ENCODE results near the gene VSTM2B. TPM values are rescaled to one million over a fixed set of nuclear protein-coding genes. Genes with fewer than 3 reads are reported as not detected.
A peak's percentile ranks its signal among the peaks of the same experiment; 100 is the strongest.

VSTM2B gene
- polyA plus RNA-seq, 1 of the 3 experiments (the other 2 are of a cell fraction) = not detected

DNA sequence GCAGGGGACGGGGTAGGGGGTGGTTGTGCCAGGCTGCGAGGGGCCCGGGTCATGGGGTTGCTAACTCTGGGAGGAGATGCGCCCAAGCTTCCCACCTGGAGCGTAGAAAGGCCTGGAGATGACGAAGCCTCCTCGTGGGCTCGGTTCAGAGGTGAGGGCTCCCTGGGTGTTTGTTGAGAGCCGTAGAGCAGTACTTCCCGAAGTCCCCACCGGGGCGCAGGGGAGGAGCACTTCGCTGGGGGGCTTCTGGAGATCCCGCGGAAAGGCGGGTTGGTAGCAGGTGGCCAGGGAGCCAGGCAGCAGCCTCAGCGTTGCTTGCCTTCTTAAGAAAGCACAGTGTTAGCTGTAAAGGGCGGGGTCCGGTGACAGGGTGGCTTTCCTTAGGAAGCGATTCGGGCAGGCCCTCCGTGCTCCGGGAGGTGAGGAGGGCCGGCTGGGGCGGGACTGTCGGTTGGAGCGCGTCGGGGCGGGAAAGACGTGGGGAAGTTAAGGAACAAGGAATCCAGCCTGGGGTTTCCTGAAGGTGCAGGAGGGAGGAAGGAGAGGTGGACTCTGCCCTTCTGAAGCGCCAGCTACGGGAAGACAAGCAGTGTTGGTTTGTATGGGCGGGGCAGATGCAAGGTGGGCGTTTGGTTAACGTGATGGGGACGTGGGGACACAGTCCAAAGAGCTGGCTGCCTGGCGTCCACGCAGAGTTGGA is 3.3 kb downstream of the VSTM2B start (continued):
- TF ChIP-seq, protein P1, sequence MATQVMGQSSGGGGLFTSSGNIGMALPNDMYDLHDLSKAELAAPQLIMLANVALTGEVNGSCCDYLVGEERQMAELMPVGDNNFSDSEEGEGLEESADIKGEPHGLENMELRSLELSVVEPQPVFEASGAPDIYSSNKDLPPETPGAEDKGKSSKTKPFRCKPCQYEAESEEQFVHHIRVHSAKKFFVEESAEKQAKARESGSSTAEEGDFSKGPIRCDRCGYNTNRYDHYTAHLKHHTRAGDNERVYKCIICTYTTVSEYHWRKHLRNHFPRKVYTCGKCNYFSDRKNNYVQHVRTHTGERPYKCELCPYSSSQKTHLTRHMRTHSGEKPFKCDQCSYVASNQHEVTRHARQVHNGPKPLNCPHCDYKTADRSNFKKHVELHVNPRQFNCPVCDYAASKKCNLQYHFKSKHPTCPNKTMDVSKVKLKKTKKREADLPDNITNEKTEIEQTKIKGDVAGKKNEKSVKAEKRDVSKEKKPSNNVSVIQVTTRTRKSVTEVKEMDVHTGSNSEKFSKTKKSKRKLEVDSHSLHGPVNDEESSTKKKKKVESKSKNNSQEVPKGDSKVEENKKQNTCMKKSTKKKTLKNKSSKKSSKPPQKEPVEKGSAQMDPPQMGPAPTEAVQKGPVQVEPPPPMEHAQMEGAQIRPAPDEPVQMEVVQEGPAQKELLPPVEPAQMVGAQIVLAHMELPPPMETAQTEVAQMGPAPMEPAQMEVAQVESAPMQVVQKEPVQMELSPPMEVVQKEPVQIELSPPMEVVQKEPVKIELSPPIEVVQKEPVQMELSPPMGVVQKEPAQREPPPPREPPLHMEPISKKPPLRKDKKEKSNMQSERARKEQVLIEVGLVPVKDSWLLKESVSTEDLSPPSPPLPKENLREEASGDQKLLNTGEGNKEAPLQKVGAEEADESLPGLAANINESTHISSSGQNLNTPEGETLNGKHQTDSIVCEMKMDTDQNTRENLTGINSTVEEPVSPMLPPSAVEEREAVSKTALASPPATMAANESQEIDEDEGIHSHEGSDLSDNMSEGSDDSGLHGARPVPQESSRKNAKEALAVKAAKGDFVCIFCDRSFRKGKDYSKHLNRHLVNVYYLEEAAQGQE (IDR thresholded peaks at IDR 0.05; ENCODE audit: low read depth, low read length) = no peak
- TF ChIP-seq TCF12 (IDR thresholded peaks at IDR 0.05) (no peak), NRF1 (IDR thresholded peaks at IDR 0.05; ENCODE audit: low read depth, low read length) (no peak), FOXJ3 (CRISPR knock-in tag; IDR thresholded peaks at IDR 0.05) (no peak), TAF1 (IDR thresholded peaks at IDR 0.05; ENCODE audit: borderline replicate concordance, low read depth, low read length) (no peak), CHD2 (IDR thresholded peaks at IDR 0.05; ENCODE audit: low read length, partially characterized antibody) (no peak)
- TF ChIP-seq, protein P2, sequence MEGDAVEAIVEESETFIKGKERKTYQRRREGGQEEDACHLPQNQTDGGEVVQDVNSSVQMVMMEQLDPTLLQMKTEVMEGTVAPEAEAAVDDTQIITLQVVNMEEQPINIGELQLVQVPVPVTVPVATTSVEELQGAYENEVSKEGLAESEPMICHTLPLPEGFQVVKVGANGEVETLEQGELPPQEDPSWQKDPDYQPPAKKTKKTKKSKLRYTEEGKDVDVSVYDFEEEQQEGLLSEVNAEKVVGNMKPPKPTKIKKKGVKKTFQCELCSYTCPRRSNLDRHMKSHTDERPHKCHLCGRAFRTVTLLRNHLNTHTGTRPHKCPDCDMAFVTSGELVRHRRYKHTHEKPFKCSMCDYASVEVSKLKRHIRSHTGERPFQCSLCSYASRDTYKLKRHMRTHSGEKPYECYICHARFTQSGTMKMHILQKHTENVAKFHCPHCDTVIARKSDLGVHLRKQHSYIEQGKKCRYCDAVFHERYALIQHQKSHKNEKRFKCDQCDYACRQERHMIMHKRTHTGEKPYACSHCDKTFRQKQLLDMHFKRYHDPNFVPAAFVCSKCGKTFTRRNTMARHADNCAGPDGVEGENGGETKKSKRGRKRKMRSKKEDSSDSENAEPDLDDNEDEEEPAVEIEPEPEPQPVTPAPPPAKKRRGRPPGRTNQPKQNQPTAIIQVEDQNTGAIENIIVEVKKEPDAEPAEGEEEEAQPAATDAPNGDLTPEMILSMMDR (IDR thresholded peaks at IDR 0.05) = no peak

DNA sequence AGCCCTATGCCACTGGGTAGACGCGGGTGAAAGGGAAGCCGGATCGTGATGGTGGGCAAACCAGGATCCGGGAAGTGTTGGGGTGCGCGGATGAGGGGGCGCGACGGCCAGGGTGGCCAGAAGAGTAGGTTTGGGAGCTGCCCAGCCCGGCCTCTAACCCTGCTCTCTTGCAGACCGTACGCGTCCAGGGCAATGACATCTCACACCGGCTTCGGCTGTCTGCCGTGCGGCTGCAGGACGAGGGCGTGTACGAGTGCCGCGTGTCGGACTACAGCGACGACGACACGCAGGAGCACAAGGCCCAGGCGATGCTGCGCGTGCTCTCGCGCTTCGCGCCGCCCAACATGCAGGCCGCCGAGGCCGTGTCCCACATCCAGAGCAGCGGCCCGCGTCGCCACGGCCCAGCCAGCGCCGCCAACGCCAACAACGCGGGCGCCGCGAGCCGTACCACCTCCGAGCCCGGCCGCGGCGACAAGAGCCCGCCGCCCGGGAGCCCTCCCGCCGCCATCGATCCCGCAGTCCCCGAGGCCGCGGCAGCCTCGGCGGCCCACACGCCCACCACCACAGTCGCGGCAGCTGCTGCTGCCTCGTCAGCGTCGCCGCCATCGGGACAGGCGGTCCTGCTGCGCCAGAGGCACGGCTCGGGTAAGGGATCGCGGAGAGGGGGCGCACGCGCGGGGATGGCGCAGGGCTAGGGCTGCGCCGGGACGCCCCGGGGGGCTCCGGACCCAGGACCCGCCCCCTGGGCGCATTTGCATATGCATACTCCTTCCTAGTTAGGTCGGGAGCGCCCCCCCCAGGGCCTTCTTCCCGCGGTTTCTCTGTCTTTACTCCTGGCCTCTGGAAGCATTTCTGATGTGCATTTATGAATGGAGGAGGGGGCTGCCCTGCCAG is 4.1 kb downstream of the VSTM2B start:
- Histone ChIP-seq H3F3A (replicated peaks; ENCODE audit: insufficient read depth) (no peaks in the 10 kb centered on the region), H3K4me1 (ENCODE audit: control insufficient read depth in 1 of 2, insufficient read depth in 2 of 2, low read depth in 1 of 2, low read length in 1 of 2) (no peaks in the 10 kb centered on the region; a peak in 1 of 4 replicates), H3K36me3 (replicated peaks in 1 of 2; ENCODE audit: control insufficient read depth in 1 of 2, insufficient read depth in 2 of 2, low read length in 1 of 2) (no peaks in the 10 kb centered on the region), H3K9ac (no peak overlapping the region), H2AFZ (ENCODE audit: low read depth) (no peak overlapping the region), H3K4me2 (no peak overlapping the region), H3K79me2 (ENCODE audit: insufficient read depth) (no peaks in the 10 kb centered on the region), H3K27me3 (ENCODE audit: insufficient read depth) (peaks cover 68% of the 10 kb centered on the region), H3K4me3 (ENCODE audit: low read depth in 2 of 2, low read length in 1 of 2) (no peak overlapping the region), H3K27ac (ENCODE audit: low read depth in 2 of 2, low read length in 1 of 2) (no peak overlapping the region), H3K9me2 (no peaks in the 10 kb centered on the region), H3K9me3 (no peaks in the 10 kb centered on the region), H4K20me1 (ENCODE audit: insufficient read depth) (0 out of 2 replicates have a peak, but pooled peaks cover 2% of the 10 kb centered on the region)
- CTCF ChIA-PET = interaction anchor here (2.0 to 3.7 kb wide), 4 partner anchors 9 to 66 kb away, joined by 4 to 47 read pairs (median 20); no protein-coding TSS in a partner anchor
- DNase-seq = peak; percentile 40
- 27% methylated on average over 43 of the region's 100 CpGs for WGBS (ENCODE audit: low lambda C conversion rate)
- POLR2A ChIA-PET = no interaction called here
- TF ChIP-seq, protein P3, sequence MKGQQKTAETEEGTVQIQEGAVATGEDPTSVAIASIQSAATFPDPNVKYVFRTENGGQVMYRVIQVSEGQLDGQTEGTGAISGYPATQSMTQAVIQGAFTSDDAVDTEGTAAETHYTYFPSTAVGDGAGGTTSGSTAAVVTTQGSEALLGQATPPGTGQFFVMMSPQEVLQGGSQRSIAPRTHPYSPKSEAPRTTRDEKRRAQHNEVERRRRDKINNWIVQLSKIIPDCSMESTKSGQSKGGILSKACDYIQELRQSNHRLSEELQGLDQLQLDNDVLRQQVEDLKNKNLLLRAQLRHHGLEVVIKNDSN (IDR thresholded peaks at IDR 0.05; ENCODE audit: borderline replicate concordance, low read depth) = no peak
- TF ChIP-seq, protein P4, sequence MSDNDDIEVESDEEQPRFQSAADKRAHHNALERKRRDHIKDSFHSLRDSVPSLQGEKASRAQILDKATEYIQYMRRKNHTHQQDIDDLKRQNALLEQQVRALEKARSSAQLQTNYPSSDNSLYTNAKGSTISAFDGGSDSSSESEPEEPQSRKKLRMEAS (IDR thresholded peaks at IDR 0.05; ENCODE audit: low read depth) = peak; percentile 34; the same call in 1 of the 2 replicates
